NCI-H510A treated with DMSO at 0.1 percent for 48 hours (cell line): ENCODE results near the gene SND1.
A peak's percentile ranks its signal among the peaks of the same experiment; 100 is the strongest.

Experiments
- DNase-seq: peaks from one replicate; lab custom pipeline; 2025; lab: John Stamatoyannopoulos, UW

SND1 gene

GRCh38 chr7:127907110-127908040 lies 255.4 kb downstream of the SND1 start:
- no peak for DNase-seq

- DNase-seq: no peak
Observed at GRCh38 chr7:127908430-127909258, 256.6 kb downstream of the SND1 start.

- DNase-seq: no peak
Observed at GRCh38 chr7:127909424-127910152, 257.6 kb downstream of the SND1 start.

GRCh38 chr7:127910670-127911069 lies 258.7 kb downstream of the SND1 start:
- no peak for DNase-seq

- DNase-seq: no peak
Observed at GRCh38 chr7:127911968-127912511, 260.0 kb downstream of the SND1 start.

- DNase-seq: peak; percentile 29
Observed at GRCh38 chr7:127912901-127913300, 260.9 kb downstream of the SND1 start.

GRCh38 chr7:127913686-127914085 lies 261.7 kb downstream of the SND1 start:
- no peak for DNase-seq

- no peak for DNase-seq
Observed at GRCh38 chr7:127914693-127915092, 262.7 kb downstream of the SND1 start.

- no peak for DNase-seq
Observed at GRCh38 chr7:127916735-127917134, 264.7 kb downstream of the SND1 start.

GRCh38 chr7:127918130-127918529 lies 266.1 kb downstream of the SND1 start:
- DNase-seq: no peak

- no peak for DNase-seq
Observed at GRCh38 chr7:127920787-127921438, 268.9 kb downstream of the SND1 start.

- DNase-seq: no peak
Observed at GRCh38 chr7:127922656-127923055, 270.7 kb downstream of the SND1 start.

- DNase-seq: no peak
Observed at GRCh38 chr7:127924874-127925273, 272.9 kb downstream of the SND1 start.

GRCh38 chr7:127927348-127927696 lies 275.3 kb downstream of the SND1 start:
- DNase-seq: no peak

GRCh38 chr7:127928222-127928621 lies 276.2 kb downstream of the SND1 start:
- no peak for DNase-seq

GRCh38 chr7:127928852-127929251 lies 276.9 kb downstream of the SND1 start:
- no peak for DNase-seq

GRCh38 chr7:127930341-127931328 lies 278.6 kb downstream of the SND1 start:
- DNase-seq: no peak

- no peak for DNase-seq
Observed at GRCh38 chr7:127932076-127932475, 280.1 kb downstream of the SND1 start.

- DNase-seq: no peak
Observed at GRCh38 chr7:127932496-127932895, 280.5 kb downstream of the SND1 start.

- DNase-seq: no peak
Observed at GRCh38 chr7:127933146-127933545, 281.2 kb downstream of the SND1 start.
